GM18951 (cell line): Measurements from ENCODE around the gene C4BPA.

ENCODE experiments used
- POLR2A ChIP-seq: IDR thresholded peaks from 4 replicates; pipeline ENCODE4 v1.6.1; 2011; ENCODE audit warnings: mild to moderate bottlenecking; ENCODE audit not compliant: insufficient read length, insufficient read depth; ENCODE audit errors: extremely low read depth
- in situ Hi-C: fragments of 300-500 bp; cut with MboI; formaldehyde crosslinking; loops from one replicate; pipeline ENCODE4 v1.12.0; 2022; ENCODE audit warnings: low sequenced_read_pairs, mixed read lengths, inconsistent platforms; ENCODE audit not compliant: unreplicated experiment

Gene C4BPA

GRCh38 chr1:207084701-207085180 is 19.3 kb upstream of the C4BPA start:
- no peak for TF ChIP-seq POLR2A
- in situ Hi-C loops = loop anchor here (5.0 to 10.0 kb wide), 2 partner anchors 323 to 410 kb away; partner anchors contain the start of gene CR1

DNA sequence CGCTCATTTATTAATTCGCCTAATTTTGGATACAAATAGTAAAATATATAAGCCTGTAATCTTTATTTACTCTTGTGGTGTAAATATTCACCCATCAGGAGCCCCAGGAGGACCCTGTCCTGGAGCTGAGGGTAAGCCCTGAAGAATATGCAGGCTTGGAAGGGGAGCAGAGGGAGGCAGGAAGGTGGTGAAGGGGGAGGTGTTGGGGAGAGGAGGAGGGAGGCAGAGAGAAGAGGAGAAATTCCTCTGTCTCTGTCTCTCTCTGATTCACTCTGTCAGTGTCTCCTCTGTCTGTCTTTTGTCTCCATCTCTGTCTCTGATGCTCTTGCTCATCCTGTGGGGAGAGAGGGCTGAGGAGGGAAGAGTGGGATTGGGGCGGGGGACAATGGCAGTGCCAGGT is 18.1 kb upstream of the C4BPA start:
- in situ Hi-C loops = loop anchor here (5.0 to 10.0 kb wide), 2 partner anchors 321 to 409 kb away; partner anchors contain the start of gene CR1
- no peak for TF ChIP-seq POLR2A

DNA sequence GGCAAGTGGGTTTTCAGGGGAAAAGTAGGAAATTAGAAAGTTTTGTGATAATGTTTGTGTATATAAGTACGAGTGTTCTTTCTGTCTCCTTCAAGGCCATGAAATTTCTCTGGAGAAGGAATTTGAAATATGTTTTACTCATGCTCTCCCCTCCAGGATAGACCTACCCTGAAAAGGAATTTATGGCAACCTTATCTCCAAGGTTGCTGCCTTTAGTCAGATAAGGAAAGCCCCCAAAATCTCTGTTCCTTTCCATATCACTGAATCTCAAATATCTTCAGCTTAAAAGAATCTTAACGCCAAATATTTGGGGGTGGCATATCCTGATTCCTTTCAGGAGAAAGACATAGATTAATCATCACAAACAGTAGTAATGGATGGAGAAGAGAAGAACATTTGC is 15.9 kb upstream of the C4BPA start:
- no peak for TF ChIP-seq POLR2A
- in situ Hi-C loops = loop anchor here (5.0 to 10.0 kb wide), 2 partner anchors 319 to 407 kb away; partner anchors contain the start of gene CR1

DNA sequence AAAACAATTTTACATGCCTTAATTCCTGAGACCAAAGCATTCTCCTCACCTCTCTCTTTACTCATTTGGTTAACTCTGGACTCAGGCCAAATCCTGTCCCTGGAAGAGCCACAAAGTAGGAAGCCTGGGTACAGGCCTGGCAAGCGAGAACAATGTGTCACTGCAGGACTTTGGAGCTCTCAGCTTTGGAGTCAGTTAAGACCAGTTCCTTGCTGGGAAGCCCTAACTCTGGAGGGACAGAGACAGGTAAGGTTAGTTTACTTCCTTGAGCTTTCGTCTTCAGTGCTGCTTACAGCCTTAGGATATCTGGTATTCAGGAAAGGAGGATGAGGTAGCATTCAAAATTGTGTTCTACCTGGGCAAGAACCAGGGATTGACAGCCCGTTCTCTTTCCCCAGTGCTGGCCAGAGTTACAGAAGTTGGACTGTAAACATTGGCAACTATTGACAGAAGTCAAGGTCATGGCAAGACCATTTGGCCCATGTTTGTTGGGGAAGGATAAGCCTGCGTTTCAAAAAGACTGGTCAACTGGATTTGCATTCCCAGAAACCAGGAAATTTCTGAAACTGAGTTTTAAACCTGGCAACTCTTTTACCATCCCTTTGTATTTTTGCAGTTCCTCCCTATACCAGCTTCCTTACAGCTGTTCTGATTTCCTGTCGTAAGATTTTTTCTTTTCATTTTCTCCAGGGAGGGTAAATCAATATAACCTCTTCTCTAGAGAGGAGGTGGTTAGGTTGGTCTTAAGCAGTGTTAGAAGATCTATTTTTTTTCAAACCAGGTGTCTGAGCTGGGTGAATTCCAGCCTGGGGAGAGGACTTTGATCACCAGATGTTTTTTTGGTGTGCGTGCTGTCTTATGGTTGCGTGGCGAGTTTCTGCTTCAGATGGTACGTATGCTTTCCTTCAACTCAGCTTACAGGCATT is 15.1 kb upstream of the C4BPA start, which contains the start of gene C4BPB:
C4BPB (plus strand) TSS at position 160 of the 926 bp plus-strand sequence; CDS start at position 832, 672 bp downstream.
- in situ Hi-C loops = loop anchor here (5.0 to 10.0 kb wide), 2 partner anchors 318 to 406 kb away; partner anchors contain the start of gene CR1
- no peak for TF ChIP-seq POLR2A

- no peak for TF ChIP-seq POLR2A
- in situ Hi-C loops = loop anchor here (5.0 to 10.0 kb wide), 2 partner anchors 318 to 405 kb away; partner anchors contain the start of gene CR1
Measured at GRCh38 chr1:207089627-207090355, 14.2 kb upstream of the C4BPA start.

GRCh38 chr1:207091200-207091908 is 12.7 kb upstream of the C4BPA start:
- in situ Hi-C loops = no loop called here

GRCh38 chr1:207093944-207094343 is 10.1 kb upstream of the C4BPA start:
- no peak for TF ChIP-seq POLR2A
- in situ Hi-C loops = no loop called here

More at GRCh38 chr1:207091200-207091908, 12.7 kb upstream of the C4BPA start:
- no peak for TF ChIP-seq POLR2A

GRCh38 chr1:207097871-207098324 is 6.1 kb upstream of the C4BPA start:
- no peak for TF ChIP-seq POLR2A
- in situ Hi-C loops = no loop called here

DNA sequence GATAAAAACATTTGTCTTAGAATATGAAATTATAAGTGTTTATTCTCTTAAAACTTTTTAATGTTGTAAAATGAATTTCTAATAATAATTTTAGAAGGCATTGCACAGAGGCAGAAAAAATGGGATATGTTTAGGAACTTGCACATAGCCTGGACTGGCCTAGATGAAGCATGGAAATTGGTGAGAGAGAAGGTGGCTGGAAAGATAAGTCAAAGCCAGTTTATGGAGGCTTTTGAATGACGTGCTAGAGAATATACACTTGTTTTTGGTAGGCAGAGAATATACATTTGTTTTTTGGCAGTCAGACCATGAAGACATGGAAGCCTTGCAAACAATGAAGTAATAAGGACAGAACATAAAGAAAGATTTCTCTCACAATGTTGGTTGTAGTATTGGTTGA is 2.3 kb upstream of the C4BPA start:
- in situ Hi-C loops = no loop called here
- TF ChIP-seq POLR2A = no peak

DNA sequence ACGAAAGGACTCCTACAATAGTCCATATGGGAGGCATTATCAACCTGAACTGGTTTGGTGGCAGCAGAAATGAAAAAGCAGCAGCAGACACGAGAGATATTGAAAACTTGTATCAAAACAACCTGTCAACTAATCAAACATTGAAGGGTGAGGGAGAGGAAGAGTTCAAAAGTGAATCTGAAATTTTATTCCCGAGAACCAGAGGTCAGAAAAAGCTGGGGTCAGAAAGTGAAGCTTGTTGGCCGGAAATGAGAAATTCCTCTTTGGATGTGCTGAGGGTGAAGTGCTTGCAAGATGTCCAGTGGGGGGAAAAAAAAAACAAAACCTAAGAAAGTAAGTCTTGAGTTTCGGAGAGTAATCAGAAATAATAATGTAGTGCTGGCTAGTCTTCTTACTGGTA is 1.9 kb upstream of the C4BPA start:
- in situ Hi-C loops = no loop called here
- no peak for TF ChIP-seq POLR2A

GRCh38 chr1:207102659-207103058 is 1.4 kb upstream of the C4BPA start:
- in situ Hi-C loops = no loop called here
- no peak for TF ChIP-seq POLR2A

DNA sequence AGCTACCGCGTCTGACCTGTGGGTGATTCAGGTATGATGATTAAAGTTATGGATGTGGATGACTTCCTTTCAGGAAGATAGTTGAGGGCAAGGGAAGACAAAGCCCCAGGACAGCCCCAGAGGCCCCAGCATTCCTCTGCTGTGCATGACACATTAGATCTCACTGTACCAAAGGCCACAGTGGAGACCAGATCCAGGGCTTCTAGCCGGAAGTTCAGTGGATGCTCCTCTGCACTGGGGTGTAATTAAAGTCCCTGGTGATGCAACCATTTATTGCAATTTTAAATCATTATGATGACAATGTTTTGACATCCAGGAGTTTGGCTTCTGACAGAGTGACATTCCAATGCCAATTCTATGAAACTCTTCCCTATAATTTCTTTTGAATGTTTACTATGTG is 5.0 kb downstream of the C4BPA start:
- TF ChIP-seq POLR2A = no peak
- in situ Hi-C loops = no loop called here
